Activated B cell treated with CpG ODN at 0.5 μM for 24 hours (primary cell): Measurements from ENCODE around the gene ATP6V1F. TPM values are rescaled to one million over a fixed set of nuclear protein-coding genes. Genes with fewer than 3 reads are reported as not detected.
"Not testable (repeated sequence)": the region's sequence is repeated elsewhere in the genome, so short reads cannot be mapped to it uniquely, and the experiment has no call there.

Experiments
- ATAC-seq: fragments of 200-7000 bp; cut with Tn5 transposase; one replicate; pipeline ENCODE4 v1.10.0; 2021; ENCODE audit warnings: low read depth, mild to moderate bottlenecking, moderate library complexity
- CTCF ChIA-PET: fragments of 350-600 bp; sonication (Branson Sonifier 250); formaldehyde crosslinking; loops from one replicate; lab custom pipeline; 2021; ENCODE audit warnings: antibody characterized with exemption; lab: Charles Lee
- POLR2A ChIA-PET: fragments of 350-600 bp; sonication (Branson Sonifier 250); formaldehyde crosslinking; loops from one replicate; lab custom pipeline; 2021; ENCODE audit warnings: antibody characterized with exemption; lab: Charles Lee
- DNase-seq: peaks from one replicate; pipeline ENCODE4 v3.0.0; 2022
- H3K27ac Mint-ChIP-seq: one replicate; pipeline ENCODE4 v1.8.0; 2020; ENCODE audit warnings: mixed read lengths
- H3K27me3 Mint-ChIP-seq: one replicate; pipeline ENCODE4 v1.8.0; 2021; ENCODE audit warnings: mixed read lengths
- H3K36me3 Mint-ChIP-seq: one replicate; pipeline ENCODE4 v1.8.0; 2021; ENCODE audit warnings: low read depth, mixed read lengths
- H3K4me1 Mint-ChIP-seq: one replicate; pipeline ENCODE4 v1.8.0; 2021; ENCODE audit warnings: mixed read lengths
- H3K4me3 Mint-ChIP-seq: one replicate; pipeline ENCODE4 v1.8.0; 2020; ENCODE audit warnings: mild to moderate bottlenecking, mixed read lengths
- H3K9me3 Mint-ChIP-seq: one replicate; pipeline ENCODE4 v1.8.0; 2020; ENCODE audit warnings: mixed read lengths
- intact Hi-C: fragments of 100-400 bp; cut with micrococcal nuclease; formaldehyde crosslinking; loops from one replicate; pipeline ENCODE4 v1.15.1; 2024
- total RNA-seq: library from RNA; stranded (reverse); gene quantifications from 2 replicates; pipeline ENCODE4 v1.2.3, GENCODE V29; 2022
- TF ChIP-seq, protein P1 (sequence below): fragments of 200-600 bp; IDR thresholded peaks from one replicate; pipeline ENCODE4 v1.8.0; 2022; ENCODE audit warnings: antibody characterized with exemption, mild to moderate bottlenecking

The ATP6V1F gene
- total RNA-seq, 1 donor from 2014 or later: 100.0 TPM

- TF ChIP-seq, protein P1, sequence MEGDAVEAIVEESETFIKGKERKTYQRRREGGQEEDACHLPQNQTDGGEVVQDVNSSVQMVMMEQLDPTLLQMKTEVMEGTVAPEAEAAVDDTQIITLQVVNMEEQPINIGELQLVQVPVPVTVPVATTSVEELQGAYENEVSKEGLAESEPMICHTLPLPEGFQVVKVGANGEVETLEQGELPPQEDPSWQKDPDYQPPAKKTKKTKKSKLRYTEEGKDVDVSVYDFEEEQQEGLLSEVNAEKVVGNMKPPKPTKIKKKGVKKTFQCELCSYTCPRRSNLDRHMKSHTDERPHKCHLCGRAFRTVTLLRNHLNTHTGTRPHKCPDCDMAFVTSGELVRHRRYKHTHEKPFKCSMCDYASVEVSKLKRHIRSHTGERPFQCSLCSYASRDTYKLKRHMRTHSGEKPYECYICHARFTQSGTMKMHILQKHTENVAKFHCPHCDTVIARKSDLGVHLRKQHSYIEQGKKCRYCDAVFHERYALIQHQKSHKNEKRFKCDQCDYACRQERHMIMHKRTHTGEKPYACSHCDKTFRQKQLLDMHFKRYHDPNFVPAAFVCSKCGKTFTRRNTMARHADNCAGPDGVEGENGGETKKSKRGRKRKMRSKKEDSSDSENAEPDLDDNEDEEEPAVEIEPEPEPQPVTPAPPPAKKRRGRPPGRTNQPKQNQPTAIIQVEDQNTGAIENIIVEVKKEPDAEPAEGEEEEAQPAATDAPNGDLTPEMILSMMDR: no peak
- Mint-ChIP-seq H3K27me3 (peaks cover 19% of the 10 kb centered on the region), H3K4me1 (peaks cover 20% of the 10 kb centered on the region), H3K9me3 (no peaks in the 10 kb centered on the region), H3K27ac (no peak within 1 kb of the TSS), H3K4me3 (peak within 1 kb of the TSS; percentile 28), H3K36me3 (no peaks in the 10 kb centered on the region)
- ChIA-PET CTCF (interaction anchor here (1.0 to 1.4 kb wide), 3 partner anchors 27 to 181 kb away, joined by 3 read pairs; no protein-coding TSS in a partner anchor), POLR2A (interaction anchor here (0.8 to 3.7 kb wide), 3 partner anchors 27 to 144 kb away, joined by 3 to 17 read pairs (median 4); partner anchors contain the start of genes IRF5 and TNPO3)
- ATAC-seq: no peak
- no peak for DNase-seq
- intact Hi-C loops: no loop called here
These were observed 47.9 kb downstream of the ATP6V1F start, which contains the start of gene KCP for GRCh38 chr7:128910569-128910945. Gene KCP, minus strand, starts transcription at chr7:128910709. Its CDS starts 33 bp downstream, at chr7:128910676.

- no peaks in the 10 kb centered on the region for H3K36me3 Mint-ChIP-seq
These were observed 48.9 kb downstream of the ATP6V1F start for GRCh38 chr7:128911423-128912031.

GRCh38 chr7:128912281-128912680, 49.6 kb downstream of the ATP6V1F start:
- H3K4me3 Mint-ChIP-seq: no peak overlapping the region
- H3K36me3 Mint-ChIP-seq: no peaks in the 10 kb centered on the region
- H3K9me3 Mint-ChIP-seq: no peaks in the 10 kb centered on the region
- ChIA-PET POLR2A (interaction anchor here (0.6 to 3.7 kb wide), 3 partner anchors 28 to 421 kb away, joined by 3 to 17 read pairs (median 6); no protein-coding TSS in a partner anchor), CTCF (no interaction called here)
- ATAC-seq (no peak), DNase-seq (no peak)
- H3K27ac Mint-ChIP-seq: no peak overlapping the region
- intact Hi-C loops: no loop called here
- peaks cover 21% of the 10 kb centered on the region for H3K4me1 Mint-ChIP-seq
- TF ChIP-seq, protein P1: no peak
- peaks cover 19% of the 10 kb centered on the region for H3K27me3 Mint-ChIP-seq

More at GRCh38 chr7:128911423-128912031, 48.9 kb downstream of the ATP6V1F start:
- peaks cover 19% of the 10 kb centered on the region for H3K27me3 Mint-ChIP-seq
- peak overlapping the region; percentile 28 for H3K4me3 Mint-ChIP-seq
- H3K27ac Mint-ChIP-seq: no peak overlapping the region
- peaks cover 21% of the 10 kb centered on the region for H3K4me1 Mint-ChIP-seq
- TF ChIP-seq, protein P1: no peak
- POLR2A ChIA-PET: interaction anchor here (0.6 to 3.7 kb wide), 3 partner anchors 29 to 57 kb away, joined by 3 to 17 read pairs (median 12); no protein-coding TSS in a partner anchor
- CTCF ChIA-PET: interaction anchor here (1.4 kb wide), 1 partner anchor 28 kb away, joined by 3 read pairs; no protein-coding TSS in a partner anchor
- H3K9me3 Mint-ChIP-seq: no peaks in the 10 kb centered on the region
- intact Hi-C loops: no loop called here
- ATAC-seq: no peak
- DNase-seq: no peak

DNA sequence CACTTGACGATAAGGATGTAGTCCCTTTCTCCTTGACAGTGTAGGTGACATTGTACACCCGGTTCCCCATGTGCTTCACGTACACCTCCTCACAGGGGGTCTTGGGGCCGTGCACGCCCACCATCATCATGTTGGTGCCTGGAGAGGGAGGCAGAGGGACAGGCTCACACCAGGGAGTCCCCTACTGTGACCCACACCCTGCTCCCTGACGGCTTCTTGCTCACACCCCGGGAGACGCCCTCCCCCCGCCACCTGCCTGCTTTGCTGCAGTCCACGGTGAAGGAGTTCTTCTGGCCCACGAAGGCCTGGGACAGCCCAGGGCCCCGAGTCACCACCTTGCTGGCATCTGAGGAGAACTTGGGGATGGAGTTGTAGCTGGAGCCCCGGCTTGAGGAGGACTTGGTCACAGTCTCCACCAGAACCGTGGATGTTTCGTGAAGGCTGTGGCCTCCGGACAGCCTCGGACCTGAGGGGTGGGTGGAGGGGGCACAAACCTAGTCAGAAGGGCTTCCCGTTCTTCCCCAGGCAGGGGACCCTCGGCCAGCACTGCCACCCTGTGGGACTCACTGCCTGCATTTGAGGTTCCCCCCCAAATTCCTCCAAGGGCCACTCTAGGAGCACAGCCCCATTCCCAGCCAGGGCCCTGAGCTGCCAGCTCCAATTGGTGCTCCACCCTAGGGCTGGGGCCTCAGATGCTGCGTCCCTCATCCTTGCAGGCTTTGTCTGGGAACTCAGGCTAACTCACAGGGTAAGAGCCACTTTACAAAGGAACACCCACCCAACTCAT, 50.2 kb downstream of the ATP6V1F start:
- Mint-ChIP-seq H3K4me1 (peaks cover 21% of the 10 kb centered on the region), H3K27me3 (peaks cover 19% of the 10 kb centered on the region)
- CTCF ChIA-PET, H3K9me3 Mint-ChIP-seq, H3K4me3 Mint-ChIP-seq, intact Hi-C loops, DNase-seq, H3K27ac Mint-ChIP-seq, H3K36me3 Mint-ChIP-seq, ATAC-seq: not testable (repeated sequence)
- POLR2A ChIA-PET: interaction anchor here (2.3 kb wide), 1 partner anchor 27 kb away, joined by 56 read pairs; no protein-coding TSS in a partner anchor

DNA sequence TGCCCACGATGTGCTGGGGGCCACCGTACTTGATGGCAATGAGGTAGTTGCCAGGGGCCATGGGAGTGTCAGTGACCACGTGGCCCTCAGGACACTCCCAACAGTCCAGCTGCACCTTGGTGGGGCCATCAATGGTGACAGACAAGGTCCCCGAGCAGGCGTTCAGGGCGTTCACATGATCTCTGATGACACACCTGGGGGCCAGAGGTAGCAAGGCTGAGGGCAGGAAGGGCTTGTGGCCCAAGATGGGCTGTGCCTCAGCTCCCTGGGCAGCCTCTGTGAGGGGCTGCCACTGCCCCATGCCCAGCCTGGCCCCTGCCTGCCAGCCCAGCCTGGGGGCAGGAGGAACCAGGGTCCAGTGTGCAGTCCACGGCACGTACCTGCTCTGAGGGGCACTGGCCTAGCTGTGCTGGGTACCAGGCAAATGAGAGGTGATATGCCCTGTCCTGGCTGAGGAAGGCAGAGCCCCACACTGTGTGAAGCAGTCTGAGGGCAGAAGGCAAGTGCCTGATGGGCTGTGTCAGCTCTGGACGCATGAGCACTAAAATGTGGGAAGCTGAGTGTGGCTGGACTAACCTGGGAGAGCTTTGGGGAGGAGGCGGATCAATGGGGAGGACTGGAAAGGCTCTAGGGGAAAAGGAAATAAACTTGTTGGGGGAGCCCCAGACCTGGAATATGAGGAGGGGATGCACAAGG, 51.4 kb downstream of the ATP6V1F start:
- peaks cover 17% of the 10 kb centered on the region for H3K27me3 Mint-ChIP-seq

More for the DNA sequence above, 51.4 kb downstream of the ATP6V1F start:
- H3K9me3 Mint-ChIP-seq: no peaks in the 10 kb centered on the region
- POLR2A ChIA-PET: interaction anchor here (1.0 to 2.3 kb wide), 8 partner anchors 19 to 140 kb away, joined by 3 to 56 read pairs (median 7); partner anchors contain the start of gene IRF5
- no peak overlapping the region for H3K27ac Mint-ChIP-seq
- peak overlapping the region; percentile 73 for H3K4me3 Mint-ChIP-seq
- TF ChIP-seq, protein P1: no peak
- peaks cover 22% of the 10 kb centered on the region for H3K4me1 Mint-ChIP-seq
- ATAC-seq (no peak), DNase-seq (no peak)
- no peaks in the 10 kb centered on the region for H3K36me3 Mint-ChIP-seq
- CTCF ChIA-PET: interaction anchor here (0.7 to 1.5 kb wide), 5 partner anchors 19 to 40 kb away, joined by 3 to 8 read pairs (median 4); no protein-coding TSS in a partner anchor
- intact Hi-C loops: loop anchor here (1.0 to 2.0 kb wide), 2 partner anchors 26 to 49 kb away; no protein-coding TSS in a partner anchor
